Lower lobe of right lung (tissue), 2 donors: ENCODE results near the gene ZNF296. TPM values are rescaled to one million over a fixed set of nuclear protein-coding genes. Genes with fewer than 3 reads are reported as not detected.

Source experiments
- ATAC-seq, 2 donors: fragments of 200-7000 bp; cut with Tn5 transposase; one replicate each; pipeline ENCODE4 v1.9.1; 2020 to 2022; ENCODE audit warnings: mild to moderate bottlenecking in 2 of 2, moderate library complexity in 2 of 2
- DNase-seq: peaks from one replicate; pipeline ENCODE4 v3.0.0-alpha.2; 2020
- H3K27ac ChIP-seq: fragments of 200-600 bp; one replicate; pipeline ENCODE4 v1.8.0; 2022
- H3K27me3 ChIP-seq: fragments of 200-600 bp; one replicate; pipeline ENCODE4 v1.8.0; 2022; ENCODE audit warnings: low read depth
- H3K36me3 ChIP-seq: fragments of 200-600 bp; one replicate; pipeline ENCODE4 v1.8.0; 2022; ENCODE audit warnings: mild to moderate bottlenecking
- H3K4me1 ChIP-seq: fragments of 200-600 bp; one replicate; pipeline ENCODE4 v1.8.0; 2022
- H3K4me3 ChIP-seq: fragments of 200-600 bp; one replicate; pipeline ENCODE4 v1.8.0; 2022; ENCODE audit warnings: mild to moderate bottlenecking
- H3K9me3 ChIP-seq: fragments of 200-600 bp; one replicate; pipeline ENCODE4 v1.8.0; 2022
- intact Hi-C: fragments of 100-400 bp; cut with DNase I; formaldehyde crosslinking; loops from one replicate; pipeline ENCODE4 v1.11.0; 2022
- total RNA-seq: library from RNA; stranded (reverse); fragmentation: NEBNext Ultra II Directional; extraction: Animal tissue kit (Norgen Biotek cat#: 25700); gene quantifications from one replicate; pipeline ENCODE4 v1.2.1, GENCODE V29; 2021
- TF ChIP-seq, protein P1 (sequence below): fragments of 200-600 bp; IDR thresholded peaks from one replicate; pipeline ENCODE4 v1.8.0; 2022; ENCODE audit warnings: antibody characterized with exemption, mild to moderate bottlenecking
- donor health status: DM: no; HTN: yes; CAD: no; lungs with severe emphysema.

Gene ZNF296
- total RNA-seq, 1 donor from 2014 or later = 1.7 TPM

GRCh38 chr19:45087531-45087930 is 11.3 kb upstream of the ZNF296 start:
- intact Hi-C loops = no loop called here
- Histone ChIP-seq H3K27me3 (no peaks in the 10 kb centered on the region), H3K9me3 (no peaks in the 10 kb centered on the region), H3K4me3 (no peak overlapping the region), H3K4me1 (peaks cover 7% of the 10 kb centered on the region), H3K27ac (no peak overlapping the region), H3K36me3 (peaks cover 34% of the 10 kb centered on the region)
- DNase-seq (no peak), ATAC-seq (no peak)
- TF ChIP-seq, protein P1, sequence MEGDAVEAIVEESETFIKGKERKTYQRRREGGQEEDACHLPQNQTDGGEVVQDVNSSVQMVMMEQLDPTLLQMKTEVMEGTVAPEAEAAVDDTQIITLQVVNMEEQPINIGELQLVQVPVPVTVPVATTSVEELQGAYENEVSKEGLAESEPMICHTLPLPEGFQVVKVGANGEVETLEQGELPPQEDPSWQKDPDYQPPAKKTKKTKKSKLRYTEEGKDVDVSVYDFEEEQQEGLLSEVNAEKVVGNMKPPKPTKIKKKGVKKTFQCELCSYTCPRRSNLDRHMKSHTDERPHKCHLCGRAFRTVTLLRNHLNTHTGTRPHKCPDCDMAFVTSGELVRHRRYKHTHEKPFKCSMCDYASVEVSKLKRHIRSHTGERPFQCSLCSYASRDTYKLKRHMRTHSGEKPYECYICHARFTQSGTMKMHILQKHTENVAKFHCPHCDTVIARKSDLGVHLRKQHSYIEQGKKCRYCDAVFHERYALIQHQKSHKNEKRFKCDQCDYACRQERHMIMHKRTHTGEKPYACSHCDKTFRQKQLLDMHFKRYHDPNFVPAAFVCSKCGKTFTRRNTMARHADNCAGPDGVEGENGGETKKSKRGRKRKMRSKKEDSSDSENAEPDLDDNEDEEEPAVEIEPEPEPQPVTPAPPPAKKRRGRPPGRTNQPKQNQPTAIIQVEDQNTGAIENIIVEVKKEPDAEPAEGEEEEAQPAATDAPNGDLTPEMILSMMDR = no peak

DNA sequence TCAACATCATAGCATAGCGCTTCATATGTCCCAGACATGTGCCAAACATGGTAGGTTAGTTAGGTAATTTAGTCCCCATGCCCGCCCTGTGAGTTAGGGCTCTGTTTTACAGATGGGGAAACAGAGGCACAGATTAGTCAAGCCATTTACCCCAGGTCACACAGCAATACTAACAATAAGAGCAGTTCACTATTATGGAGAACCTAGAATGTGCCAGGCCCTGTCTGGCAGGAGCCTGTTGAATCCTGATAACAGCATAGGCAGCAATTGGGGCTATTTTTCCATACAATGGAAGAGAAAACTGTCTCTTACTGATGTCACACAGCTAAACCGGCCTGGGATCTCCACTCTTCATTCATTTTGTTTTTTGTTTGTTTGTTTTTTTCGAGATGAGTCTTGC is 10.2 kb upstream of the ZNF296 start:
- DNase-seq = no peak
- TF ChIP-seq, protein P1 = no peak
- Histone ChIP-seq H3K27me3 (no peaks in the 10 kb centered on the region), H3K9me3 (no peaks in the 10 kb centered on the region), H3K4me1 (peaks cover 7% of the 10 kb centered on the region), H3K36me3 (peaks cover 44% of the 10 kb centered on the region), H3K4me3 (no peak overlapping the region), H3K27ac (no peak overlapping the region)
- no peak for ATAC-seq
- intact Hi-C loops = no loop called here

DNA sequence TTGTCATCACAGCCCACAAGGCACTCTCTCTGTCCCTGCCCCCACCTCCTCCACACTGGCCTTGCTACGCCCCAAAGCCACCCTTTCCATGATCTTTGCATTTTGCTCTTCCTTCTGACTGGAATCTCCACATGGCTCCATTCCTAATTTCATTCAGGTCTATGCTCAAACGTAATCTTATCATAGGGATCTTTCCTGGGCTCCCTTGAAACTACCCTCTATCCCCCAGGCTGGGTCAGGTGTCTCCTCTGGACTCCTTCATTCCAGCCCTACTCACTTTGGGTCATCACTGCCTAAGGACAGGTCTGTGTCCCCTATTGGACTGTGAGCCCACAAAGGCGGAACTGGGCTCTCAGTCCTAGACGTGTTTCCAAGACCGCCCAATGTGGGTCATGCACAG is 5.9 kb upstream of the ZNF296 start:
- H3K27me3 ChIP-seq = no peaks in the 10 kb centered on the region
- peaks cover 29% of the 10 kb centered on the region for H3K36me3 ChIP-seq
- TF ChIP-seq, protein P1 = no peak
- peaks cover 30% of the 10 kb centered on the region for H3K4me1 ChIP-seq
- DNase-seq (no peak), ATAC-seq (no peak)
- intact Hi-C loops = no loop called here
- no peak overlapping the region for H3K27ac ChIP-seq
- H3K9me3 ChIP-seq = no peaks in the 10 kb centered on the region
- H3K4me3 ChIP-seq = no peak overlapping the region

DNA sequence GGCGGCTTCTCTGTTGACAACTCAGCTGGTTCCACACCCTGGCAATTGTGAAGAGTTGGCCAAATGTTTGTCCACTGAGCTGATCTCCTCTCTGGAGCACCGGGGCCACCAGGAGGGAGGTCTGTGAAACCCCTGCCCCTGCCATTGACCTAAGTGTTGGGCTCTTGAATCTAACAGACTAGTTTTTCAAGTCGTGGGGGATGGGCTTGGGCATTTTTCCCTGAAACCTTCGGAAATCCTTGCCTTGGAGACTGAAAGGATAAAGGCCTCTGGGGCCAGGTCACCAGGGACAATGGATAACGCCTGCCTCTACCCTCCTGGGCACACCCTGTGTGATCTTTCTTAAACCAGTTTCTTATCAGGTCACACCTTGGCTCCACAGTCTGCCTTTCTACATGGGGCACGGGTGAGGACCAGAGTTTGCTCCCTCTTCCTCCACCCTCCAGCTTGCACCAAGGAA is 3.7 kb upstream of the ZNF296 start:
- no peaks in the 10 kb centered on the region for H3K9me3 ChIP-seq
- peak overlapping the region; percentile 80 for H3K27ac ChIP-seq
- DNase-seq = no peak
- intact Hi-C loops = no loop called here
- TF ChIP-seq, protein P1 = no peak
- H3K36me3 ChIP-seq = peaks cover 24% of the 10 kb centered on the region
- peaks cover 41% of the 10 kb centered on the region for H3K4me1 ChIP-seq
- peak overlapping the region; percentile 99 for H3K4me3 ChIP-seq
- no peaks in the 10 kb centered on the region for H3K27me3 ChIP-seq
- ATAC-seq = no peak

GRCh38 chr19:45079063-45079910 is 3.0 kb upstream of the ZNF296 start, which contains the start of gene GEMIN7:
Gene GEMIN7, plus strand, starts transcription at chr19:45079260. Its CDS starts 10,855 bp downstream, at chr19:45090115.
- H3K36me3 ChIP-seq = peaks cover 19% of the 10 kb centered on the region
- TF ChIP-seq, protein P1 = peak; percentile 30
- intact Hi-C loops = no loop called here
- no peaks in the 10 kb centered on the region for H3K9me3 ChIP-seq
- DNase-seq (peak; percentile 81), ATAC-seq (peak; percentile 81 to 82)
- H3K27ac ChIP-seq = peak within 1 kb of the TSS; percentile 80
- peaks cover 47% of the 10 kb centered on the region for H3K4me1 ChIP-seq
- peak within 1 kb of the TSS; percentile 99 for H3K4me3 ChIP-seq
- no peaks in the 10 kb centered on the region for H3K27me3 ChIP-seq
